HG02610 (cell line): ENCODE results near the gene EPHB2.
"Not testable (repeated sequence)": the region's sequence is repeated elsewhere in the genome, so short reads cannot be mapped to it uniquely, and the experiment has no call there.

Source experiments
- ATAC-seq: cut with Tn5 transposase; IDR thresholded peaks from one replicate; pipeline ENCODE4 v1.9.1; 2021; ENCODE audit warnings: mild to moderate bottlenecking, moderate library complexity; ENCODE audit not compliant: unreplicated experiment

The EPHB2 gene

GRCh38 chr1:22831729-22832413 lies 121.2 kb downstream of the EPHB2 start:
- no peak for ATAC-seq

- no peak for ATAC-seq
Measured at GRCh38 chr1:22832414-22832786, 121.8 kb downstream of the EPHB2 start.

GRCh38 chr1:22833699-22834098 lies 123.1 kb downstream of the EPHB2 start:
- ATAC-seq, result no peak

- not testable (repeated sequence) for ATAC-seq
Measured at GRCh38 chr1:22834420-22834819, 123.8 kb downstream of the EPHB2 start.

GRCh38 chr1:22835636-22836319 lies 125.1 kb downstream of the EPHB2 start:
- ATAC-seq, result no peak

- no peak for ATAC-seq
Measured at GRCh38 chr1:22836850-22837249, 126.2 kb downstream of the EPHB2 start.

GRCh38 chr1:22837332-22837731 lies 126.7 kb downstream of the EPHB2 start:
- ATAC-seq, result no peak

GRCh38 chr1:22838965-22839364 lies 128.3 kb downstream of the EPHB2 start:
- ATAC-seq, result no peak

- no peak for ATAC-seq
Measured at GRCh38 chr1:22839806-22840205, 129.2 kb downstream of the EPHB2 start.

GRCh38 chr1:22841142-22841541 lies 130.5 kb downstream of the EPHB2 start:
- ATAC-seq, result no peak

GRCh38 chr1:22841860-22842281 lies 131.2 kb downstream of the EPHB2 start:
- ATAC-seq, result no peak

- not testable (repeated sequence) for ATAC-seq
Measured at GRCh38 chr1:22843441-22844183, 133.0 kb downstream of the EPHB2 start.

GRCh38 chr1:22844621-22845020 lies 134.0 kb downstream of the EPHB2 start:
- ATAC-seq, result no peak

GRCh38 chr1:22845398-22845935 lies 134.8 kb downstream of the EPHB2 start:
- no peak for ATAC-seq

GRCh38 chr1:22846458-22846857 lies 135.8 kb downstream of the EPHB2 start:
- ATAC-seq, result no peak

- ATAC-seq, result no peak
Measured at GRCh38 chr1:22847249-22847648, 136.6 kb downstream of the EPHB2 start.

GRCh38 chr1:22847709-22848108 lies 137.1 kb downstream of the EPHB2 start:
- no peak for ATAC-seq

GRCh38 chr1:22848405-22848804 lies 137.8 kb downstream of the EPHB2 start:
- no peak for ATAC-seq

GRCh38 chr1:22849770-22850169 lies 139.1 kb downstream of the EPHB2 start:
- no peak for ATAC-seq

GRCh38 chr1:22850281-22850680 lies 139.6 kb downstream of the EPHB2 start:
- ATAC-seq, result no peak

GRCh38 chr1:22850681-22851080 lies 140.0 kb downstream of the EPHB2 start:
- ATAC-seq, result no peak

- no peak for ATAC-seq
Measured at GRCh38 chr1:22851517-22851916, 140.9 kb downstream of the EPHB2 start.
